Heart right ventricle (tissue), 16 donors: ENCODE data around the gene P3H2. TPM values are rescaled to one million over a fixed set of nuclear protein-coding genes. Genes with fewer than 3 reads are reported as not detected.

Source experiments
- ATAC-seq, 8 donors: fragments of 200-7000 bp; cut with Tn5 transposase; one replicate each; pipeline ENCODE4 v1.9.1; 2020; ENCODE audit warnings: mild to moderate bottlenecking in 8 of 8, moderate library complexity in 8 of 8, moderate number of reproducible peaks in 1 of 8
- DNase-seq, 2 donors: peaks; one replicate each; pipeline ENCODE4 v3.0.0-alpha.2; 2020
- H3K27ac ChIP-seq, 10 donors: fragments of 200-600 bp; sonication (generic) in 2 of 10; one replicate each; pipeline versions ENCODE4 v1.5.0 to v1.8.0; 2020 to 2022; ENCODE audit warnings: mild to moderate bottlenecking in 3 of 10
- H3K27me3 ChIP-seq, 7 donors: fragments of 200-600 bp; one replicate each; pipeline ENCODE4 v1.8.0; 2021 to 2022; ENCODE audit warnings: mild to moderate bottlenecking in 2 of 7
- H3K36me3 ChIP-seq, 9 donors: fragments of 200-600 bp; sonication (generic) in 1 of 9; one replicate each; pipeline versions ENCODE4 v1.5.0 to v1.8.0; 2020 to 2022; ENCODE audit warnings: mild to moderate bottlenecking in 2 of 9
- H3K4me1 ChIP-seq, 9 donors: fragments of 200-600 bp; sonication (generic) in 1 of 9; one replicate each; pipeline versions ENCODE4 v1.5.0 to v1.8.0; 2020 to 2022; ENCODE audit warnings: mild to moderate bottlenecking in 4 of 9
- H3K4me3 ChIP-seq, 10 donors: fragments of 200-600 bp; sonication (generic) in 2 of 10; one replicate each; pipeline versions ENCODE4 v1.5.0 to v1.8.0; 2020 to 2022; ENCODE audit warnings: mild to moderate bottlenecking in 7 of 10, moderate library complexity in 2 of 10
- H3K9me3 ChIP-seq, 11 donors: fragments of 200-600 bp in 10 of 11; sonication (generic) in 2 of 11; one replicate each; pipeline versions ENCODE4 v1.5.0 to v1.8.0; 2013 to 2022; ENCODE audit warnings: mild to moderate bottlenecking in 2 of 11, control low read depth in 1 of 11, moderate library complexity in 1 of 11
- CTCF ChIP-seq, 9 donors: fragments of 200-600 bp; sonication (generic) in 2 of 9; IDR thresholded peaks; one replicate each; pipeline versions ENCODE4 v1.5.0 to v1.8.0; 2021 to 2022; ENCODE audit warnings: antibody characterized with exemption in 9 of 9, mild to moderate bottlenecking in 5 of 9, moderate library complexity in 1 of 9
- WGBS, 2 donors: extraction: QIAGEN DNeasy Blood & Tissue Kit; methylation state at CpG; one replicate each; pipeline ENCODE4 v1.1.7; 2013; ENCODE audit warnings: inconsistent platforms in 1 of 2; 5-methylcytosine and 5-hydroxymethylcytosine counted together
- intact Hi-C, 10 donors: fragments of 100-400 bp; cut with DNase I; formaldehyde crosslinking; loops; one replicate each; pipeline versions ENCODE4 v1.11.1 to v1.14.2; 2022
- polyA plus RNA-seq, 2 donors: library from polyadenylated mRNA; stranded (reverse); fragments of 200-250 nt; gene quantifications; one replicate each; pipeline ENCODE4 v1.2.3, GENCODE V29; 2013
- total RNA-seq, 10 donors: library from RNA; stranded (reverse); fragmentation: NEBNext Ultra II Directional in 3 of 10; extraction: Animal tissue kit (Norgen Biotek cat#: 25700) in 3 of 10; gene quantifications; one replicate each; pipeline versions ENCODE4 v1.2.1 to v1.2.4, GENCODE V29; 2021 to 2023
- donor health status: Arrhythmogenic right ventricular cardiomyopathy.
- donor health status: ischemic (EF 13 %, LVEDD 7.1; RV severe dilation, severe dysfunction).
- donor health status: healthy with polysubstance abuse.
- donor health status: DM: no; HTN: yes; CAD: no.
- donor health status: DM: no; HTN: no; CAD: no.
- donor health status: ischemic (EF 25% LVEDD 6.9; RV normal size, moderate dysfunction).
- donor health status: ischemic (EF 25% LVEDD 5.7; RV mildly dilated, moderate dysfunction).
- donor health status: healthy.
- donor health status: DM: yes; HTN: yes; CAD: no.
- donor health status: Ischemic cardiomyopathy.
- donor health status: ischemic (EF 35%, LVEDD 5.7; RV mildly dilated, moderate dysfunction).
- donor health status: nonischemic (EF 11% LVEDD 7.7; RV severe dilation, severe dysfunction).
- donor health status: DM: yes; HTN: yes; CAD: no.
- donor health status: PGD.
- donor health status: ischemic (EF 29% LVEDD 5.4; RV normal size, mild dysfunction).
- donor health status: nonischemic (EF 23%, LVEDD 6.1; RV moderate dilation, normal function).

P3H2 gene
- total and polyA plus RNA-seq, 12 donors = 0.49 to 28.8 (median 3.5) TPM

- Histone ChIP-seq H3K36me3 (peaks cover 0 to 8% (median 0%) of the 10 kb centered on the region in 9 donors), H3K4me1 (peaks cover 0 to 29% (median 16%) of the 10 kb centered on the region in 9 donors), H3K27ac (no peak overlapping the region), H3K4me3 (no peak overlapping the region), H3K27me3 (no peaks in the 10 kb centered on the region), H3K9me3 (no peaks in the 10 kb centered on the region)
- WGBS, 2 donors = 92 to 93% methylated on average over 5 of the region's 5 CpGs
- DNase-seq (no peak), ATAC-seq (no peak)
- intact Hi-C loops = loop anchor here in 2 of 10 donors (10.0 kb wide), 2 partner anchors 148 to 448 kb away; partner anchors contain the start of gene P3H2 (in 1 of the 2)
- TF ChIP-seq CTCF (IDR thresholded peaks at IDR 0.05) = no peak
Observed at GRCh38 chr3:189977174-189977573, 143.5 kb downstream of the P3H2 start.

- 56 to 58% methylated on average over 4 of the region's 4 CpGs for WGBS, 2 donors
- no peak overlapping the region for H3K27ac ChIP-seq
- no peaks in the 10 kb centered on the region for H3K9me3 ChIP-seq
- peaks cover 0 to 13% (median 0%) of the 10 kb centered on the region in 9 donors for H3K4me1 ChIP-seq
- H3K36me3 ChIP-seq = peaks cover 0 to 14% (median 0%) of the 10 kb centered on the region in 9 donors
- no peak overlapping the region for H3K4me3 ChIP-seq
- DNase-seq (no peak), ATAC-seq (peak in 2 of 8 donors; percentile 19 to 34)
- TF ChIP-seq CTCF (IDR thresholded peaks at IDR 0.05) = no peak
- intact Hi-C loops = loop anchor here in 2 of 10 donors (10.0 kb wide), 2 partner anchors 149 to 449 kb away; partner anchors contain the start of gene P3H2 (in 1 of the 2)
- H3K27me3 ChIP-seq = no peaks in the 10 kb centered on the region
Observed at GRCh38 chr3:189975391-189975990, 145.2 kb downstream of the P3H2 start.

GRCh38 chr3:189974359-189974758, 146.3 kb downstream of the P3H2 start:
- H3K27me3 ChIP-seq = no peaks in the 10 kb centered on the region
- WGBS, 2 donors = 94% methylated on average over 12 of the region's 12 CpGs
- no peak for ATAC-seq
- peaks cover 0 to 13% (median 0%) of the 10 kb centered on the region in 9 donors for H3K4me1 ChIP-seq
- H3K27ac ChIP-seq = no peak overlapping the region
- H3K9me3 ChIP-seq = no peaks in the 10 kb centered on the region
- intact Hi-C loops = loop anchor here in 5 of 10 donors (5.0 to 10.0 kb wide), 3 partner anchors 148 to 450 kb away; partner anchors contain the start of gene P3H2 (in 4 of the 5)
- peaks cover 0 to 14% (median 0%) of the 10 kb centered on the region in 9 donors for H3K36me3 ChIP-seq
- H3K4me3 ChIP-seq = no peak overlapping the region
- no peak for TF ChIP-seq CTCF (IDR thresholded peaks at IDR 0.05)
- no peak for DNase-seq

- Histone ChIP-seq H3K4me3 (no peak overlapping the region), H3K4me1 (peaks cover 0 to under 1% (median 0%) of the 10 kb centered on the region in 9 donors), H3K36me3 (peaks cover 0 to 10% (median 0%) of the 10 kb centered on the region in 9 donors), H3K9me3 (no peaks in the 10 kb centered on the region), H3K27me3 (no peaks in the 10 kb centered on the region), H3K27ac (no peak overlapping the region)
- ATAC-seq (no peak), DNase-seq (peak in 1 of 2 donors; percentile 39)
- peak; percentile 71 to 91 (median 84) for TF ChIP-seq CTCF (IDR thresholded peaks at IDR 0.05)
- 37% methylated on average over 5 of the region's 5 CpGs for WGBS, 2 donors
- intact Hi-C loops = loop anchor here in 8 of 10 donors (1.0 to 10.0 kb wide), 11 partner anchors 147 to 727 kb away; partner anchors contain the start of genes CLDN1 (in 4 of the 8) and P3H2 (in 2 of the 8)
Observed at GRCh38 chr3:189967254-189967865, 153.3 kb downstream of the P3H2 start.
